Keratinocyte (primary cell): Measurements from ENCODE around the gene TPGS2. TPM values are rescaled to one million over a fixed set of nuclear protein-coding genes. Genes with fewer than 3 reads are reported as not detected.
"Not testable (repeated sequence)": the region's sequence is repeated elsewhere in the genome, so short reads cannot be mapped to it uniquely, and the experiment has no call there.

Source experiments
- DNase-seq: peaks from one replicate; pipeline ENCODE4 v3.0.0-alpha.2; 2011; ENCODE audit warnings: low read depth, missing footprints, low spot score
- FAIRE-seq: peaks from 2 replicates; lab custom pipeline; 2011; peaks lifted over from hg19 to GRCh38; lab: Jason Lieb, UNC
- H2AFZ ChIP-seq: 2 replicates; pipeline ENCODE4 v1.6.0; 2012; ENCODE audit warnings: low read length, control low read depth, inconsistent platforms; ENCODE audit not compliant: control insufficient read depth
- H3K27ac ChIP-seq: 2 replicates; pipeline ENCODE4 v1.5.1; 2011; ENCODE audit warnings: low read length; ENCODE audit not compliant: control insufficient read depth, insufficient read depth
- H3K27me3 ChIP-seq: 3 replicates; pipeline ENCODE4 v1.6.0; 2011; ENCODE audit warnings: low read length; ENCODE audit not compliant: control insufficient read depth, insufficient read depth; ENCODE audit errors: extremely low read depth
- H3K36me3 ChIP-seq, 2 experiments: 2 replicates in 1 of 2; 3 replicates in 1 of 2; pipeline ENCODE4 v1.5.1; 2011; ENCODE audit warnings: low read length in 2 of 2, mild to moderate bottlenecking in 1 of 2; ENCODE audit not compliant: control insufficient read depth in 2 of 2, insufficient read depth in 2 of 2; ENCODE audit errors: extremely low read depth in 1 of 2
- H3K4me1 ChIP-seq: 3 replicates; pipeline ENCODE4 v1.5.1; 2011; ENCODE audit warnings: low read length; ENCODE audit not compliant: control insufficient read depth, insufficient read depth; ENCODE audit errors: extremely low read depth
- H3K4me2 ChIP-seq: 3 replicates; pipeline ENCODE4 v1.6.0; 2011; ENCODE audit warnings: low read depth, low read length; ENCODE audit not compliant: control insufficient read depth, insufficient read depth; ENCODE audit errors: extremely low read depth
- H3K4me3 ChIP-seq, 3 experiments: fragments of 200-600 bp in 1 of 3; sonication (generic) in 1 of 3; 2 replicates in 2 of 3; 3 replicates in 1 of 3; pipeline ENCODE4 v1.5.1; 2011 to 2016; ENCODE audit warnings: low read length in 3 of 3, mild to moderate bottlenecking in 3 of 3, control low read depth in 2 of 3, inconsistent platforms in 1 of 3, low read depth in 1 of 3, mixed read lengths in 1 of 3, mixed run types in 1 of 3, moderate library complexity in 1 of 3; ENCODE audit not compliant: control insufficient read depth in 2 of 3, insufficient read depth in 2 of 3; ENCODE audit errors: extremely low read depth in 1 of 3
- H3K79me2 ChIP-seq: 2 replicates; pipeline ENCODE4 v1.6.0; 2012; ENCODE audit warnings: low read length; ENCODE audit not compliant: control insufficient read depth, insufficient read depth
- H3K9ac ChIP-seq: 3 replicates; pipeline ENCODE4 v1.6.0; 2011; ENCODE audit warnings: low read length; ENCODE audit not compliant: control insufficient read depth, insufficient read depth; ENCODE audit errors: extremely low read depth
- H3K9me1 ChIP-seq: 3 replicates; pipeline ENCODE4 v1.6.0; 2011; ENCODE audit warnings: low read length; ENCODE audit not compliant: control insufficient read depth, insufficient read depth; ENCODE audit errors: extremely low read depth
- H3K9me3 ChIP-seq: 2 replicates; pipeline ENCODE4 v1.5.1; 2012; ENCODE audit warnings: low read depth, low read length; ENCODE audit not compliant: control insufficient read depth
- H4K20me1 ChIP-seq: 3 replicates; pipeline ENCODE4 v1.6.0; 2011; ENCODE audit warnings: low read length; ENCODE audit not compliant: control insufficient read depth, insufficient read depth; ENCODE audit errors: extremely low read depth
- EZH2 ChIP-seq: IDR thresholded peaks from one replicate; pipeline ENCODE4 v1.6.1; 2012; ENCODE audit warnings: inconsistent platforms, mild to moderate bottlenecking, low read length, moderate library complexity
- dilution Hi-C: fragments of 300-500 bp; cut with MboI; formaldehyde crosslinking; loops from one replicate; pipeline ENCODE4 v1.7.0; 2020; ENCODE audit warnings: low sequenced_read_pairs; ENCODE audit not compliant: extremely low pct_ligation_motif_present
- polyA plus RNA-seq, 5 experiments: library from polyadenylated mRNA; depleted of rRNA in 3 of 5; stranded (reverse) in 3 of 5; stranded (forward) in 1 of 5; unstranded in 1 of 5; fragments of >200 nt; gene quantifications; 1 replicate in 1 of 5; 2 replicates in 3 of 5; 3 replicates in 1 of 5; pipeline versions ENCODE4 v1.2.1 to v1.2.3, GENCODE V29; 2011 to 2012; ENCODE audit warnings: missing spikeins in 2 of 5, low read depth in 1 of 5, low replicate concordance in 1 of 5
- TF ChIP-seq, protein P1 (sequence below), 3 experiments: IDR thresholded peaks in 1 of 3; conservative IDR thresholded peaks in 1 of 3; optimal IDR thresholded peaks in 1 of 3; 2 replicates in 2 of 3; 3 replicates in 1 of 3; pipeline versions ENCODE3 to v1.5.1; 2011; ENCODE audit warnings: low read length in 3 of 3, mild to moderate bottlenecking in 3 of 3, moderate library complexity in 2 of 3, control low read depth in 1 of 3, inconsistent platforms in 1 of 3; ENCODE audit not compliant: insufficient read depth in 2 of 3; ENCODE audit errors: extremely low read depth in 1 of 3

Gene TPGS2
- polyA plus RNA-seq, 1 donor (not counting 4 experiments of a cell fraction or from before 2014, with no cell fraction given) = 254 TPM

DNA sequence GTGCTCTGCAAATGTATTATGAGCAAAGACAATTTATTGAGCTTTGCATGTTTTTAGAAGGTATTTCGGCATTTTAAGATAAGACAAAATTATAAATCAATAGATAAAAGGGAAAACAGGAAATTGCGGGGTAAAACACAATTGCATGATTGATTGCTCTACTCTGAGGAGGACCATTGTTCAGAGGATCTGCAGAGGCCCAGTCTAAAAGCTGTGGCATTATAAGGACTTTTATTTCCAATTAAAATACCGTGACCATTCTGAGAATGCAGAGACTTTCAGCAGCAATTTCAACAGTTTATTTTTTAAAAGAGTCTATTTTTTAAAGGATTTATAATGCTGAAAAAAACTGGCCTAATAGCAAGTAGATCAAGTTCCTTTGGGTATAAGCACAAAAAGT lies 62.0 kb downstream of the TPGS2 start:
- no peaks in the 10 kb centered on the region for H3K36me3 ChIP-seq
- H3K4me2 ChIP-seq = no peak overlapping the region
- no peaks in the 10 kb centered on the region for H3K9me3 ChIP-seq
- dilution Hi-C loops = no loop called here
- no peak for FAIRE-seq
- H3K9me1 ChIP-seq = no peaks in the 10 kb centered on the region
- DNase-seq = no peak
- no peak overlapping the region for H2AFZ ChIP-seq
- H3K27me3 ChIP-seq = no peaks in the 10 kb centered on the region
- H3K4me3 ChIP-seq = no peak overlapping the region
- no peak for TF ChIP-seq EZH2
- TF ChIP-seq, protein P1, sequence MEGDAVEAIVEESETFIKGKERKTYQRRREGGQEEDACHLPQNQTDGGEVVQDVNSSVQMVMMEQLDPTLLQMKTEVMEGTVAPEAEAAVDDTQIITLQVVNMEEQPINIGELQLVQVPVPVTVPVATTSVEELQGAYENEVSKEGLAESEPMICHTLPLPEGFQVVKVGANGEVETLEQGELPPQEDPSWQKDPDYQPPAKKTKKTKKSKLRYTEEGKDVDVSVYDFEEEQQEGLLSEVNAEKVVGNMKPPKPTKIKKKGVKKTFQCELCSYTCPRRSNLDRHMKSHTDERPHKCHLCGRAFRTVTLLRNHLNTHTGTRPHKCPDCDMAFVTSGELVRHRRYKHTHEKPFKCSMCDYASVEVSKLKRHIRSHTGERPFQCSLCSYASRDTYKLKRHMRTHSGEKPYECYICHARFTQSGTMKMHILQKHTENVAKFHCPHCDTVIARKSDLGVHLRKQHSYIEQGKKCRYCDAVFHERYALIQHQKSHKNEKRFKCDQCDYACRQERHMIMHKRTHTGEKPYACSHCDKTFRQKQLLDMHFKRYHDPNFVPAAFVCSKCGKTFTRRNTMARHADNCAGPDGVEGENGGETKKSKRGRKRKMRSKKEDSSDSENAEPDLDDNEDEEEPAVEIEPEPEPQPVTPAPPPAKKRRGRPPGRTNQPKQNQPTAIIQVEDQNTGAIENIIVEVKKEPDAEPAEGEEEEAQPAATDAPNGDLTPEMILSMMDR (optimal IDR thresholded peaks at IDR 0.05 in 1 of 3, IDR thresholded peaks at IDR 0.05 in 1 of 3, conservative IDR thresholded peaks at IDR 0.05 in 1 of 3; ENCODE audit: extremely low read depth in 1 of 3, insufficient read depth in 2 of 3, low read length in 3 of 3) = no peak
- H3K4me1 ChIP-seq = peaks cover 3% of the 10 kb centered on the region
- no peak overlapping the region for H3K9ac ChIP-seq
- H4K20me1 ChIP-seq = no peaks in the 10 kb centered on the region
- H3K79me2 ChIP-seq = no peaks in the 10 kb centered on the region
- no peak overlapping the region for H3K27ac ChIP-seq

DNA sequence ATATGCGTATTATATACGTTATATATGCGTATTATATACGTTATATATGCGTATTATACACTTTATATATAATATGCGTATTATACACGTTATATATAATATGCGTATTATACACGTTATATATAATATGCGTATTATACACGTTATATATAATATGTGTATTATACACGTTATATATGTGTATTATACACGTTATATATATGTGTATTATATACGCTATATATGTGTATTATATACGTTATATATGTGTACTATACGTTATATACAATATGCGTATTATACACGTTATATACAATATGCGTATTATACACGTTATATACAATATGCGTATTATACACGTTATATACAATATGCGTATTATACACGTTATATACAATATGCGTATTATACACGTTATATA lies 65.8 kb downstream of the TPGS2 start:
- DNase-seq, H2AFZ ChIP-seq, H3K9me1 ChIP-seq, H3K79me2 ChIP-seq, H3K27me3 ChIP-seq, H3K9me3 ChIP-seq, H4K20me1 ChIP-seq, dilution Hi-C loops, H3K4me1 ChIP-seq, FAIRE-seq, H3K9ac ChIP-seq, H3K4me3 ChIP-seq, H3K36me3 ChIP-seq, H3K4me2 ChIP-seq, H3K27ac ChIP-seq: not testable (repeated sequence)

DNA sequence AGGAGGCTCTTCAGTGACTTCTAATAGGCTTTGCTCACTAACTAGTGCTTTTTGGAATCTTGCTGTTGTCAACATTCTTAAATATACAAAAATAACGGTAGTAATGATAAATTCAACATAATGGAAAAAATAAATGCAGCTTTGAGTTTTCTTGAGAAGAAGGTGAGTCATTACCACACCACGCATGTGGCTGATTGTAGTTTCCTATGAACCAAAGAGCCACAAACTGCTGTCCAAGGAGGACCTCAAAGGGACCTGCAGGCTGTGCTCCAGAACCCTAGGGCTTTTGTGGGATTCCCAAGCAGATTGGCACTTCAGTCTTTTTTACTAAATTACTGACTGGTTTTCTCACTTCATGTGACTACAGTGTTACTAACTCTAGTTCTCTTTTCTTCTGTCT lies 66.7 kb downstream of the TPGS2 start:
- peaks cover 0 to 1% of the 10 kb centered on the region in 2 experiments for H3K36me3 ChIP-seq
- DNase-seq (no peak), FAIRE-seq (no peak)
- H3K9me1 ChIP-seq = no peaks in the 10 kb centered on the region
- H3K4me1 ChIP-seq = no peaks in the 10 kb centered on the region
- dilution Hi-C loops = no loop called here
- H4K20me1 ChIP-seq = no peaks in the 10 kb centered on the region
- H3K79me2 ChIP-seq = no peaks in the 10 kb centered on the region
- no peak overlapping the region for H3K4me2 ChIP-seq
- no peak for TF ChIP-seq EZH2
- TF ChIP-seq, protein P1 (optimal IDR thresholded peaks at IDR 0.05 in 1 of 3, IDR thresholded peaks at IDR 0.05 in 1 of 3, conservative IDR thresholded peaks at IDR 0.05 in 1 of 3; ENCODE audit: extremely low read depth in 1 of 3, insufficient read depth in 2 of 3, low read length in 3 of 3) = no peak
- no peak overlapping the region for H3K9ac ChIP-seq
- H3K27me3 ChIP-seq = no peaks in the 10 kb centered on the region
- H3K4me3 ChIP-seq = no peak overlapping the region
- no peak overlapping the region for H2AFZ ChIP-seq
- H3K9me3 ChIP-seq = no peaks in the 10 kb centered on the region
- no peak overlapping the region for H3K27ac ChIP-seq
